Measurements from ENCODE around the gene KIF16B. TPM values are rescaled to one million over a fixed set of nuclear protein-coding genes. Genes with fewer than 3 reads are reported as not detected.

The KIF16B gene
- total RNA-seq, 4 donors from 2014 or later, result 16.6 to 29.6 (median 20.2) TPM

- Histone ChIP-seq H3K36me3 (peaks cover 0 to 60% (median 0%) of the 10 kb centered on the region in 3 donors), H3K4me3 (no peak overlapping the region), H3K4me1 (no peaks in the 10 kb centered on the region), H3K9me3 (no peaks in the 10 kb centered on the region), H3K27me3 (no peaks in the 10 kb centered on the region), H3K27ac (no peak overlapping the region)
- 60 to 75% methylated on average over 1 of the region's 1 CpG for WGBS, 2 donors
- intact Hi-C loops (cut with DNase I), result no loop called here
- TF ChIP-seq CTCF (IDR thresholded peaks at IDR 0.05), result no peak
- TF ChIP-seq POLR2A (IDR thresholded peaks at IDR 0.05), result no peak
- DNase-seq, result no peak
These were observed 235.5 kb downstream of the KIF16B start for GRCh38 chr20:16337707-16338106.

- TF ChIP-seq POLR2A (IDR thresholded peaks at IDR 0.05) (no peak), CTCF (IDR thresholded peaks at IDR 0.05) (no peak)
- WGBS, 2 donors, result 92 to 100% methylated on average over 1 of the region's 1 CpG
- no peak for DNase-seq
- Histone ChIP-seq H3K4me1 (no peaks in the 10 kb centered on the region), H3K9me3 (no peaks in the 10 kb centered on the region), H3K27ac (no peak overlapping the region), H3K36me3 (peaks cover 0 to 39% (median 0%) of the 10 kb centered on the region in 3 donors), H3K27me3 (no peaks in the 10 kb centered on the region), H3K4me3 (no peak overlapping the region)
- intact Hi-C loops (cut with DNase I), result no loop called here
These were observed 245.6 kb downstream of the KIF16B start for GRCh38 chr20:16327606-16328005.

- Histone ChIP-seq H3K27me3 (no peaks in the 10 kb centered on the region), H3K4me1 (no peaks in the 10 kb centered on the region), H3K9me3 (no peaks in the 10 kb centered on the region), H3K36me3 (peaks cover 0 to 14% (median 0%) of the 10 kb centered on the region in 3 donors), H3K4me3 (no peak overlapping the region), H3K27ac (no peak overlapping the region)
- 69 to 84% methylated on average over 2 of the region's 2 CpGs for WGBS, 2 donors
- TF ChIP-seq POLR2A (IDR thresholded peaks at IDR 0.05) (no peak), CTCF (IDR thresholded peaks at IDR 0.05) (no peak)
- intact Hi-C loops (cut with DNase I), result no loop called here
- no peak for DNase-seq
These were observed 252.0 kb downstream of the KIF16B start for GRCh38 chr20:16321291-16321690.

GRCh38 chr20:16317445-16318362, 255.5 kb downstream of the KIF16B start:
- H3K4me3 ChIP-seq, result no peak overlapping the region
- no peak for DNase-seq

More at GRCh38 chr20:16317445-16318362, 255.5 kb downstream of the KIF16B start:
- intact Hi-C loops (cut with DNase I), result loop anchor here (10.0 kb wide), 1 partner anchor 57 kb away; no protein-coding TSS in a partner anchor
- Histone ChIP-seq H3K4me1 (no peaks in the 10 kb centered on the region), H3K27me3 (no peaks in the 10 kb centered on the region), H3K36me3 (peaks cover 0 to 38% (median 0%) of the 10 kb centered on the region in 3 donors), H3K9me3 (no peaks in the 10 kb centered on the region), H3K27ac (no peak overlapping the region)
- no peak for TF ChIP-seq CTCF (IDR thresholded peaks at IDR 0.05)
- no peak for TF ChIP-seq POLR2A (IDR thresholded peaks at IDR 0.05)
- 82 to 94% methylated on average over 9 to 14 of the region's 14 CpGs for WGBS, 2 donors
